GM18498 (cell line): Measurements from ENCODE around the gene CCDC134.

Experiments used
- ATAC-seq: cut with Tn5 transposase; IDR thresholded peaks from one replicate; pipeline ENCODE4 v1.9.1; 2021; ENCODE audit warnings: mild to moderate bottlenecking, moderate library complexity; ENCODE audit not compliant: unreplicated experiment

The CCDC134 gene

GRCh38 chr22:41800348-41801146 is at the start of gene CCDC134:
TSS of gene CCDC134 (plus strand) at chr22:41800679. CDS start at chr22:41808891, 8,212 bp downstream.
- ATAC-seq = peak; percentile 94

- ATAC-seq = peak; percentile 55
Observed at GRCh38 chr22:41752011-41752970, 48.2 kb upstream of the CCDC134 start.

- ATAC-seq = no peak
Observed at GRCh38 chr22:41753984-41754383, 46.5 kb upstream of the CCDC134 start.

- ATAC-seq = no peak
Observed at GRCh38 chr22:41757502-41757901, 43.0 kb upstream of the CCDC134 start.

GRCh38 chr22:41758231-41758630 is 42.2 kb upstream of the CCDC134 start:
- ATAC-seq = no peak

- ATAC-seq = no peak
Observed at GRCh38 chr22:41762980-41763779, 37.3 kb upstream of the CCDC134 start.

GRCh38 chr22:41766476-41766875 is 34.0 kb upstream of the CCDC134 start:
- no peak for ATAC-seq

GRCh38 chr22:41768430-41768829 is 32.0 kb upstream of the CCDC134 start:
- ATAC-seq = no peak

- ATAC-seq = no peak
Observed at GRCh38 chr22:41770715-41771468, 29.6 kb upstream of the CCDC134 start.

- ATAC-seq = no peak
Observed at GRCh38 chr22:41772198-41772597, 28.3 kb upstream of the CCDC134 start.

- no peak for ATAC-seq
Observed at GRCh38 chr22:41772645-41773044, 27.8 kb upstream of the CCDC134 start.

GRCh38 chr22:41775338-41775737 is 25.1 kb upstream of the CCDC134 start:
- ATAC-seq = no peak

- no peak for ATAC-seq
Observed at GRCh38 chr22:41775976-41776375, 24.5 kb upstream of the CCDC134 start.

- no peak for ATAC-seq
Observed at GRCh38 chr22:41776381-41776780, 24.1 kb upstream of the CCDC134 start.

GRCh38 chr22:41777749-41778425 is 22.6 kb upstream of the CCDC134 start:
- ATAC-seq = no peak

- ATAC-seq = no peak
Observed at GRCh38 chr22:41779929-41780505, 20.5 kb upstream of the CCDC134 start.

GRCh38 chr22:41780746-41781505 is 19.6 kb upstream of the CCDC134 start:
- peak; percentile 93 for ATAC-seq

GRCh38 chr22:41781507-41781906 is 19.0 kb upstream of the CCDC134 start:
- peak; percentile 21 for ATAC-seq
